Mesenchymal stem cell (in vitro differentiated cells and primary cell): Measurements from ENCODE around the gene RASSF10.
A peak's percentile ranks its signal among the peaks of the same experiment; 100 is the strongest.

Experiments used
- DNase-seq: peaks from one replicate; pipeline ENCODE4 v3.0.0-alpha.2; 2013
- H2AFZ ChIP-seq: one replicate; pipeline ENCODE4 v1.6.1; 2013; ENCODE audit warnings: low read depth, mild to moderate bottlenecking, control low read depth, inconsistent platforms, low read length, moderate library complexity
- H2AK5ac ChIP-seq: 2 replicates; pipeline ENCODE4 v1.6.1; 2013; ENCODE audit warnings: low read length, moderate library complexity, mild to moderate bottlenecking, inconsistent platforms; ENCODE audit not compliant: severe bottlenecking
- H2BK120ac ChIP-seq: one replicate; pipeline ENCODE4 v1.6.1; 2013; ENCODE audit warnings: low read depth, mild to moderate bottlenecking, inconsistent platforms, low read length, moderate library complexity
- H2BK12ac ChIP-seq, 2 experiments: one replicate each; pipeline ENCODE4 v1.6.1; 2013; ENCODE audit warnings: inconsistent platforms in 2 of 2, low read length in 2 of 2, mild to moderate bottlenecking in 2 of 2, moderate library complexity in 2 of 2, control low read depth in 1 of 2
- H2BK15ac ChIP-seq: one replicate; pipeline ENCODE4 v1.6.1; 2013; ENCODE audit warnings: mild to moderate bottlenecking, low read depth, inconsistent platforms; ENCODE audit not compliant: poor library complexity, severe bottlenecking
- H2BK5ac ChIP-seq: 2 replicates; pipeline ENCODE4 v1.6.1; 2013; ENCODE audit warnings: low read depth, mild to moderate bottlenecking, low read length, control low read depth, inconsistent platforms; ENCODE audit not compliant: poor library complexity, severe bottlenecking
- H3K14ac ChIP-seq, 2 experiments: one replicate each; pipeline ENCODE4 v1.6.1; 2013; ENCODE audit warnings: inconsistent platforms in 2 of 2, low read length in 2 of 2, control low read depth in 1 of 2, mild to moderate bottlenecking in 1 of 2, moderate library complexity in 1 of 2
- H3K18ac ChIP-seq, 2 experiments: one replicate each; pipeline ENCODE4 v1.6.1; 2013; ENCODE audit warnings: inconsistent platforms in 2 of 2, low read length in 2 of 2, control low read depth in 1 of 2, low read depth in 1 of 2, mild to moderate bottlenecking in 1 of 2
- H3K23ac ChIP-seq, 2 experiments: one replicate each; pipeline ENCODE4 v1.6.1; 2013; ENCODE audit warnings: inconsistent platforms in 2 of 2, low read length in 2 of 2, mild to moderate bottlenecking in 2 of 2, moderate library complexity in 2 of 2, control low read depth in 1 of 2
- H3K27ac ChIP-seq: 2 replicates; pipeline ENCODE4 v1.5.1; 2013; ENCODE audit warnings: mild to moderate bottlenecking, moderate library complexity, low read length, control low read depth, inconsistent platforms; ENCODE audit not compliant: poor library complexity, severe bottlenecking
- H3K27me3 ChIP-seq, 2 experiments: 2 replicates each; pipeline versions ENCODE4 v1.6.1 to v1.7.0; 2013; ENCODE audit warnings: low read length in 2 of 2, mild to moderate bottlenecking in 2 of 2, moderate library complexity in 2 of 2, control low read depth in 1 of 2, inconsistent platforms in 1 of 2; ENCODE audit not compliant: control insufficient read depth in 1 of 2, insufficient read depth in 1 of 2
- H3K36me3 ChIP-seq, 2 experiments: 2 replicates each; pipeline versions ENCODE4 v1.6.1 to v1.7.0; 2013; ENCODE audit warnings: low read length in 2 of 2, control low read depth in 1 of 2, inconsistent platforms in 1 of 2, low read depth in 1 of 2, mild to moderate bottlenecking in 1 of 2; ENCODE audit not compliant: insufficient read depth in 2 of 2, control insufficient read depth in 1 of 2
- H3K4ac ChIP-seq, 2 experiments: one replicate each; pipeline ENCODE4 v1.6.1; 2013; ENCODE audit warnings: inconsistent platforms in 2 of 2, low read length in 2 of 2, mild to moderate bottlenecking in 2 of 2, moderate library complexity in 2 of 2, control low read depth in 1 of 2, low read depth in 1 of 2
- H3K4me1 ChIP-seq: 2 replicates; pipeline ENCODE4 v1.6.1; 2013; ENCODE audit warnings: low read depth, low read length, control low read depth; ENCODE audit not compliant: control insufficient read depth, insufficient read depth
- H3K4me2 ChIP-seq: 2 replicates; pipeline ENCODE4 v1.6.1; 2013; ENCODE audit warnings: low read length, mild to moderate bottlenecking, inconsistent platforms; ENCODE audit not compliant: poor library complexity, severe bottlenecking
- H3K4me3 ChIP-seq, 2 experiments: 2 replicates each; pipeline versions ENCODE4 v1.5.1 to v1.7.0; 2013; ENCODE audit warnings: low read length in 2 of 2, mild to moderate bottlenecking in 2 of 2, control low read depth in 1 of 2, low read depth in 1 of 2; ENCODE audit not compliant: insufficient read depth in 1 of 2
- H3K79me1 ChIP-seq: replicated peaks from 2 replicates; pipeline ENCODE4 v1.6.1; 2013; ENCODE audit warnings: mild to moderate bottlenecking, control low read depth, low read length, inconsistent platforms; ENCODE audit not compliant: poor library complexity, severe bottlenecking
- H3K9ac ChIP-seq: 2 replicates; pipeline ENCODE4 v1.7.0; 2013; ENCODE audit warnings: mild to moderate bottlenecking, low read length, moderate library complexity
- H3K9me3 ChIP-seq: 2 replicates; pipeline ENCODE4 v1.7.0; 2013; ENCODE audit warnings: mild to moderate bottlenecking, low read length; ENCODE audit not compliant: control insufficient read depth
- H4K8ac ChIP-seq: one replicate; pipeline ENCODE4 v1.6.1; 2013; ENCODE audit warnings: inconsistent platforms, mild to moderate bottlenecking, low read length, moderate library complexity
- H4K91ac ChIP-seq: one replicate; pipeline ENCODE4 v1.6.1; 2013; ENCODE audit warnings: mild to moderate bottlenecking, low read length, inconsistent platforms
- WGBS: methylation state at CpG from one replicate; pipeline ENCODE4 v1.1.7; 2013; ENCODE audit warnings: mixed read lengths; 5-methylcytosine and 5-hydroxymethylcytosine counted together

Gene RASSF10

DNA sequence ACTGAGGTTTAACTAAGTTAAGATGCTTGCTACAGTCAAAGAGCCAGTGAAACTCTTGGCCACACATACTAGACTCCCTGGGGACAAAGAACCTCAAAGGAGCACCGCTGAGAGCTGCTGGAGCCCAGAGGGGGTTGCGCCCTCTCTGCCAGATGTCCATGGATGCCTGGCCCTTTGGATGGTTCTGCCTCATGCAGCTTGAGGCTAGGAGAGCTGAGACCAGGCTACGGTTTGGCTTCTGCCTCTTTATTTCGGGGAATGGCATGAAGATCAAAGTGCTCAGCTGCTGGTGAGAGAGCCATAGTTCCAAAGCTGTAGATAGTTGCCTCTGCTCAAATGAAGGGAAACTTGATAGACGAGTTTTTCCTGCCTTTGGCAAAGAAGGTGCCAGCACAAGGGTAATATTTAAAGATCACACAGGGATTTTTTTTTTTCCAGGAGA is 43.0 kb downstream of the RASSF10 start:
- H3K36me3 ChIP-seq: no peaks in the 10 kb centered on the region
- H4K91ac ChIP-seq: no peak overlapping the region
- peaks cover 0 to 8% of the 10 kb centered on the region in 2 experiments for H3K27me3 ChIP-seq
- no peak overlapping the region for H3K9ac ChIP-seq
- H3K14ac ChIP-seq: no peak overlapping the region
- H3K27ac ChIP-seq: no peak overlapping the region
- no peak overlapping the region for H3K23ac ChIP-seq
- H2BK120ac ChIP-seq: no peak overlapping the region
- no peak overlapping the region for H2BK5ac ChIP-seq
- no peak for DNase-seq
- no peak overlapping the region for H3K4ac ChIP-seq
- H3K18ac ChIP-seq: no peak overlapping the region
- no peak overlapping the region for H2AK5ac ChIP-seq
- no peak overlapping the region for H3K4me3 ChIP-seq
- no peaks in the 10 kb centered on the region for H3K9me3 ChIP-seq
- no peak overlapping the region for H2BK12ac ChIP-seq
- H4K8ac ChIP-seq: no peak overlapping the region
- H2AFZ ChIP-seq: no peak overlapping the region
- H3K79me1 ChIP-seq: no peaks in the 10 kb centered on the region
- H3K4me1 ChIP-seq: peaks cover 7% of the 10 kb centered on the region
- WGBS: 65% methylated on average over 5 of the region's 5 CpGs
- no peak overlapping the region for H3K4me2 ChIP-seq
- no peak overlapping the region for H2BK15ac ChIP-seq

DNA sequence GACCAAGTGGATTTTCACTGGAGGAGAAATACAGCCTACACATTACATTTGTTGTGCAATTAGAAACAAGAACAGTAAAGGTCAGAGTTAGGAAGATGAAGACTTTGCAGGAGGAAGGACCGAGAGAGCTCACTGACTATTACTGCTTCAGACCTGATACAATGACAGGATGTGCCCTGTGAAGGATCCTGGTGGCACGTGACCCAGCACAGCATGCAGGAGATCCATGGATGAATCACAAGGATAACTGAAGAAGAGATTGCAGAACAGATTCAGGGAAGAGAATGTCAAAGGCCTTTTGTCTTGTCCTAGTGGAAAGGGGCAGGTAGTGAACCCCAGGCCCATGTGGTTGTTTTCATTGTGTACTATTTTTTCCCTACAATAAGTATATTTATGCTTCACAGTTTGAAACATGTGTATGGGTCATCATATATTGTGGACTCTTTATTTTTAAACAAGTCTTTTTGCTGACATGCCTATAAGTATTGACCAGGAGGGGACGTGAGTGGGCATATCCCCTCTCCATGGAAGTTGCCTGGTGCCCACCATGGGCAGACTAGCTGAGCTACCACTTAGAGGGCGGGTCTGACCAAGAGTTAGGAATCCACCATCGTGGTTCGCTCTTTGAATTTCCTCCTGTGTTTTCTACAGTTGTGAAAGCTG is 44.3 kb downstream of the RASSF10 start:
- Histone ChIP-seq H3K4ac (no peak overlapping the region), H3K18ac (no peak overlapping the region), H2AK5ac (no peak overlapping the region), H2BK12ac (no peak overlapping the region), H4K91ac (no peak overlapping the region), H2AFZ (no peak overlapping the region), H3K4me1 (peaks cover 7% of the 10 kb centered on the region), H2BK15ac (no peak overlapping the region), H2BK5ac (no peak overlapping the region), H3K23ac (no peak overlapping the region), H3K9ac (no peak overlapping the region), H3K4me2 (no peak overlapping the region), H4K8ac (no peak overlapping the region), H3K9me3 (no peaks in the 10 kb centered on the region), H3K27me3 (peaks cover 0 to 5% of the 10 kb centered on the region in 2 experiments), H2BK120ac (no peak overlapping the region), H3K27ac (no peak overlapping the region), H3K79me1 (no peaks in the 10 kb centered on the region), H3K14ac (peak overlapping the region in 1 of 2 experiments; percentile 16), H3K4me3 (no peak overlapping the region), H3K36me3 (no peaks in the 10 kb centered on the region)
- DNase-seq: no peak
- 75% methylated on average over 6 of the region's 6 CpGs for WGBS

DNA sequence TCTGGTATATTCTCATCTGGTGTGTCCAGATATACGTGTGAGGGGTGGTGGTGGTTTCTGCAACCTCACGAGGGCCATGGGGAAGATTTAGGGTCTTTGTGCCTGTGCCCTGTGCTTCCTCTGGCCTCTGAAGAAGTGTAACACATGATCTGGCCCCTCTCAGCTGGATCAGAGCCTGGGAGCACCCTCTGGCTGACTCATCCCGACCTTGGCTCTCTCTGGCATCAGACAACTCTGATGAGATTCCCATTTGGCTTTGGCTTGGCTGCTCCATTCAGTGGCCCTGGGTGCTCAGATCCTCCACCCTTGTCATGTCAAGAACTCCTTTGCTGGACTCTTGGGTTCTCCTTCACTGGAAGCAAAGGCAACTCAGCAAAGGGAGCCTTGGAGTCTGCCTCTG is 45.2 kb downstream of the RASSF10 start:
- Histone ChIP-seq H3K9me3 (no peaks in the 10 kb centered on the region), H4K91ac (no peak overlapping the region), H3K4me1 (peaks cover 7% of the 10 kb centered on the region), H3K4ac (no peak overlapping the region), H2BK12ac (no peak overlapping the region), H2AFZ (no peak overlapping the region), H3K9ac (no peak overlapping the region), H3K27me3 (peaks cover 0 to 5% of the 10 kb centered on the region in 2 experiments), H3K18ac (no peak overlapping the region), H2BK15ac (no peak overlapping the region), H3K36me3 (no peaks in the 10 kb centered on the region), H3K27ac (no peak overlapping the region), H2BK120ac (no peak overlapping the region), H3K79me1 (no peaks in the 10 kb centered on the region), H2AK5ac (no peak overlapping the region), H3K4me3 (no peak overlapping the region), H3K23ac (no peak overlapping the region), H3K4me2 (no peak overlapping the region), H3K14ac (no peak overlapping the region), H2BK5ac (no peak overlapping the region), H4K8ac (no peak overlapping the region)
- WGBS: 66% methylated on average over 3 of the region's 3 CpGs
- DNase-seq: no peak

DNA sequence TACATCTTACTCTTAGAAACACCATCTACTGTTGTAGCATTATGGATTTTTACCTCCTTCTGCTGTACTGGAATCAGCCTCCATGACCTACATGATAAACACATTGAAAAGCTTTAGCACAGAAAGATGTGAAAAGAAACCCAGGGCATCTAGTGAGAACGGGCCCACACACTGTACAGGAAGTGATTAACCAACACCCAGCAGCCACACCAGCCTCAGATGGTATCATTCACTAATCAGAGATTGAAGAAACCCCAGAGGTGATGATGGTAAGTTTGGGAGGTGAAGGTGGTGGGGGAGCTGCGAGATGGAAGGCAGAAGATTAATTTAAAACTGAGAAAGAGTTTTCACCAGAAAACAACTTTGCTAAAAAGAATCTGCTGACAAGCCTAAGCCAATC is 46.1 kb downstream of the RASSF10 start:
- no peak overlapping the region for H3K27ac ChIP-seq
- no peak overlapping the region for H3K4me3 ChIP-seq
- peaks cover 0 to 5% of the 10 kb centered on the region in 2 experiments for H3K27me3 ChIP-seq
- H3K23ac ChIP-seq: no peak overlapping the region
- no peaks in the 10 kb centered on the region for H3K9me3 ChIP-seq
- H3K4me1 ChIP-seq: peaks cover 7% of the 10 kb centered on the region
- no peaks in the 10 kb centered on the region for H3K36me3 ChIP-seq
- H3K18ac ChIP-seq: no peak overlapping the region
- H3K4me2 ChIP-seq: no peak overlapping the region
- no CpG with 5 or more reads among the region's 2 CpGs for WGBS
- no peak overlapping the region for H4K8ac ChIP-seq
- H3K14ac ChIP-seq: no peak overlapping the region
- no peak overlapping the region for H4K91ac ChIP-seq
- H3K79me1 ChIP-seq: no peaks in the 10 kb centered on the region
- no peak overlapping the region for H3K9ac ChIP-seq
- H2AFZ ChIP-seq: no peak overlapping the region
- H2BK5ac ChIP-seq: no peak overlapping the region
- no peak overlapping the region for H2BK15ac ChIP-seq
- no peak overlapping the region for H2BK12ac ChIP-seq
- H2AK5ac ChIP-seq: no peak overlapping the region
- H2BK120ac ChIP-seq: no peak overlapping the region
- DNase-seq: no peak
- no peak overlapping the region for H3K4ac ChIP-seq
